ENCODE measurements around the gene KRTAP10-12.

GRCh38 chr21:44681152-44681551 lies 15.8 kb upstream of the KRTAP10-12 start:
- TF ChIP-seq MAX (IDR thresholded peaks at IDR 0.05) (no peak), KDM1A (IDR thresholded peaks at IDR 0.05; ENCODE audit: low read depth) (no peak), CTCF (IDR thresholded peaks at IDR 0.05) (no peak), NFE2L2 (conservative IDR thresholded peaks at IDR 0.05; ENCODE audit: low read length) (no peak), HDAC2 (IDR thresholded peaks at IDR 0.05) (no peak), EP300 (IDR thresholded peaks at IDR 0.05) (no peak), ZFP36 (IDR thresholded peaks at IDR 0.05; ENCODE audit: borderline replicate concordance, partially characterized antibody) (no peak), ESRRA (IDR thresholded peaks at IDR 0.05; ENCODE audit: borderline replicate concordance, low read length) (no peak), REST (IDR thresholded peaks at IDR 0.05) (no peak), CEBPB (IDR thresholded peaks at IDR 0.05) (no peak), CBX8 (IDR thresholded peaks at IDR 0.05) (no peak)
